ENCODE results near the gene CNTN1. TPM values are rescaled to one million over a fixed set of nuclear protein-coding genes. Genes with fewer than 3 reads are reported as not detected.

CNTN1 gene
- total RNA-seq, 2 donors from 2014 or later, result 16.3 to 33.6 TPM

GRCh38 chr12:40864891-40865290 lies 172.7 kb downstream of the CNTN1 start:
- Histone ChIP-seq H3K4me1 (replicated peaks) (no peaks in the 10 kb centered on the region), H3K27ac (no peak overlapping the region), H3K9me3 (no peaks in the 10 kb centered on the region), H3K36me3 (no peaks in the 10 kb centered on the region), H3K4me3 (no peak overlapping the region), H3K27me3 (replicated peaks; ENCODE audit: insufficient read depth) (no peaks in the 10 kb centered on the region)
- WGBS, result 97% methylated on average over 1 of the region's 1 CpG
- TF ChIP-seq POLR2A (IDR thresholded peaks at IDR 0.05) (no peak), POLR2AphosphoS5 (IDR thresholded peaks at IDR 0.05) (no peak)
- TF ChIP-seq, protein P1, sequence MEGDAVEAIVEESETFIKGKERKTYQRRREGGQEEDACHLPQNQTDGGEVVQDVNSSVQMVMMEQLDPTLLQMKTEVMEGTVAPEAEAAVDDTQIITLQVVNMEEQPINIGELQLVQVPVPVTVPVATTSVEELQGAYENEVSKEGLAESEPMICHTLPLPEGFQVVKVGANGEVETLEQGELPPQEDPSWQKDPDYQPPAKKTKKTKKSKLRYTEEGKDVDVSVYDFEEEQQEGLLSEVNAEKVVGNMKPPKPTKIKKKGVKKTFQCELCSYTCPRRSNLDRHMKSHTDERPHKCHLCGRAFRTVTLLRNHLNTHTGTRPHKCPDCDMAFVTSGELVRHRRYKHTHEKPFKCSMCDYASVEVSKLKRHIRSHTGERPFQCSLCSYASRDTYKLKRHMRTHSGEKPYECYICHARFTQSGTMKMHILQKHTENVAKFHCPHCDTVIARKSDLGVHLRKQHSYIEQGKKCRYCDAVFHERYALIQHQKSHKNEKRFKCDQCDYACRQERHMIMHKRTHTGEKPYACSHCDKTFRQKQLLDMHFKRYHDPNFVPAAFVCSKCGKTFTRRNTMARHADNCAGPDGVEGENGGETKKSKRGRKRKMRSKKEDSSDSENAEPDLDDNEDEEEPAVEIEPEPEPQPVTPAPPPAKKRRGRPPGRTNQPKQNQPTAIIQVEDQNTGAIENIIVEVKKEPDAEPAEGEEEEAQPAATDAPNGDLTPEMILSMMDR (IDR thresholded peaks at IDR 0.05), result no peak
- intact Hi-C loops (cut with DNase I), result no loop called here
- no peak for DNase-seq (ENCODE audit: low spot score)

GRCh38 chr12:40870981-40871380 lies 178.7 kb downstream of the CNTN1 start:
- H3K27me3 ChIP-seq (replicated peaks; ENCODE audit: insufficient read depth), result no peaks in the 10 kb centered on the region
- H3K27ac ChIP-seq, result no peak overlapping the region
- no peaks in the 10 kb centered on the region for H3K36me3 ChIP-seq
- no peaks in the 10 kb centered on the region for H3K9me3 ChIP-seq
- no peaks in the 10 kb centered on the region for H3K4me1 ChIP-seq (replicated peaks)
- H3K4me3 ChIP-seq, result no peak overlapping the region
- TF ChIP-seq POLR2AphosphoS5 (IDR thresholded peaks at IDR 0.05) (no peak), POLR2A (IDR thresholded peaks at IDR 0.05) (no peak)
- TF ChIP-seq, protein P1 (IDR thresholded peaks at IDR 0.05), result no peak
- intact Hi-C loops (cut with DNase I), result no loop called here
- no peak for DNase-seq (ENCODE audit: low spot score)

- DNase-seq (ENCODE audit: low spot score), result no peak
- no peak overlapping the region for H3K27ac ChIP-seq
- H3K27me3 ChIP-seq (replicated peaks; ENCODE audit: insufficient read depth), result no peaks in the 10 kb centered on the region
- WGBS, result 73% methylated on average over 1 of the region's 1 CpG
- TF ChIP-seq POLR2A (IDR thresholded peaks at IDR 0.05), result no peak
- no peak for TF ChIP-seq POLR2AphosphoS5 (IDR thresholded peaks at IDR 0.05)
- intact Hi-C loops (cut with DNase I), result no loop called here
- no peaks in the 10 kb centered on the region for H3K9me3 ChIP-seq
- H3K4me1 ChIP-seq (replicated peaks), result no peaks in the 10 kb centered on the region
- no peaks in the 10 kb centered on the region for H3K36me3 ChIP-seq
- no peak overlapping the region for H3K4me3 ChIP-seq
Observed at GRCh38 chr12:40874868-40875267, 182.6 kb downstream of the CNTN1 start.

- Histone ChIP-seq H3K36me3 (no peaks in the 10 kb centered on the region), H3K4me1 (replicated peaks) (no peaks in the 10 kb centered on the region), H3K27me3 (replicated peaks; ENCODE audit: insufficient read depth) (no peaks in the 10 kb centered on the region), H3K27ac (no peak overlapping the region), H3K4me3 (no peak overlapping the region), H3K9me3 (no peaks in the 10 kb centered on the region)
- TF ChIP-seq, protein P1 (IDR thresholded peaks at IDR 0.05), result no peak
- TF ChIP-seq POLR2A (IDR thresholded peaks at IDR 0.05), result no peak
- DNase-seq (ENCODE audit: low spot score), result no peak
- WGBS, result 89% methylated on average over 3 of the region's 3 CpGs
- intact Hi-C loops (cut with DNase I), result no loop called here
Observed at GRCh38 chr12:40889329-40889728, 197.1 kb downstream of the CNTN1 start.

- TF ChIP-seq POLR2A (IDR thresholded peaks at IDR 0.05) (no peak), POLR2AphosphoS5 (IDR thresholded peaks at IDR 0.05) (no peak)
- H3K9me3 ChIP-seq, result no peaks in the 10 kb centered on the region
- intact Hi-C loops (cut with DNase I), result no loop called here
- DNase-seq (ENCODE audit: low spot score), result no peak
- H3K4me1 ChIP-seq (replicated peaks), result no peaks in the 10 kb centered on the region
- WGBS, result 50% methylated on average over 4 of the region's 4 CpGs
- H3K27ac ChIP-seq, result no peak overlapping the region
- no peak overlapping the region for H3K4me3 ChIP-seq
- no peaks in the 10 kb centered on the region for H3K36me3 ChIP-seq
- H3K27me3 ChIP-seq (replicated peaks; ENCODE audit: insufficient read depth), result no peaks in the 10 kb centered on the region
Observed at GRCh38 chr12:40892528-40892927, 200.3 kb downstream of the CNTN1 start.

GRCh38 chr12:40898505-40898904 lies 206.3 kb downstream of the CNTN1 start:
- H3K9me3 ChIP-seq, result no peaks in the 10 kb centered on the region
- intact Hi-C loops (cut with DNase I), result no loop called here
- no peak for DNase-seq (ENCODE audit: low spot score)
- H3K4me1 ChIP-seq (replicated peaks), result no peaks in the 10 kb centered on the region
- H3K36me3 ChIP-seq, result no peaks in the 10 kb centered on the region
- no peak overlapping the region for H3K27ac ChIP-seq
- 84% methylated on average over 3 of the region's 3 CpGs for WGBS
- H3K27me3 ChIP-seq (replicated peaks; ENCODE audit: insufficient read depth), result no peaks in the 10 kb centered on the region
- TF ChIP-seq POLR2A (IDR thresholded peaks at IDR 0.05) (no peak), POLR2AphosphoS5 (IDR thresholded peaks at IDR 0.05) (no peak)
- TF ChIP-seq, protein P1 (IDR thresholded peaks at IDR 0.05), result no peak
- no peak overlapping the region for H3K4me3 ChIP-seq

All from prostate gland (tissue), 2 donors.